Measurements from ENCODE around the gene PCBP3. TPM values are rescaled to one million over a fixed set of nuclear protein-coding genes. Genes with fewer than 3 reads are reported as not detected.

PCBP3 gene
- total RNA-seq (2021; fragmentation: NEBNext Ultra II Directional; extraction: Animal tissue kit (Norgen Biotek cat#: 25700)) (6.3 TPM in 2 replicates), polyA plus RNA-seq (2011; rRNA removed) (3.5 and 7.3 TPM in 2 replicates), polyA minus RNA-seq (2011; rRNA and poly(A)+ RNA removed) (10.6 and 11.2 TPM in 2 replicates)
- 3.1 TPM for polyA plus RNA-seq (2011; cell fraction: cytosol; rRNA removed)
- polyA plus RNA-seq (2011; cell fraction: nucleus; rRNA removed), result 12.8 TPM
- 7.9 to 9.2 TPM (median 8.4 TPM) in 4 replicates for polyA plus RNA-seq (2012, experiment 1 of 2)
- 6.9 TPM for polyA plus RNA-seq (2012, experiment 2 of 2)
- 4.4 TPM for polyA plus RNA-seq (2013, experiment 1 of 2)
- polyA plus RNA-seq (2013, experiment 2 of 2), result 5.4 TPM
- polyA minus RNA-seq (2011; cell fraction: cytosol; rRNA and poly(A)+ RNA removed), result 4.0 TPM
- 17.3 TPM for polyA minus RNA-seq (2011; cell fraction: nucleus; rRNA and poly(A)+ RNA removed)
- long read RNA-seq, experiment 1, partial matches to known transcripts, result 2 of 8 reads
- long read RNA-seq, experiment 1, other reads (novel, unspliced or antisense), result 6 of 8 reads
- long read RNA-seq, experiment 2, partial matches to known transcripts, result 0 of 1 reads
- long read RNA-seq, experiment 2, other reads (novel, unspliced or antisense), result 1 of 1 reads

- Histone ChIP-seq H2BK120ac (replicated peaks; ENCODE audit: low read depth, low read length) (no peak within 1 kb of the TSS), H2BK12ac (ENCODE audit: low read depth, low read length) (no peak within 1 kb of the TSS), H3K18ac (ENCODE audit: extremely low read depth, low read length) (no peak within 1 kb of the TSS), H2BK5ac (ENCODE audit: low read depth, low read length) (no peak within 1 kb of the TSS), H3K36me3 (ENCODE audit: control insufficient read depth in 2 of 4, insufficient read depth in 4 of 4, low read length in 3 of 4) (no peaks in the 10 kb centered on the region), H3K23ac (ENCODE audit: insufficient read length) (no peak within 1 kb of the TSS), H3K14ac (ENCODE audit: insufficient read length) (no peak within 1 kb of the TSS), H3K79me1 (ENCODE audit: low read depth, low read length) (no peaks in the 10 kb centered on the region), H3K27ac (ENCODE audit: low read depth, low read length) (no peak within 1 kb of the TSS), H3K27me3 (replicated peaks in 1 of 4; ENCODE audit: control insufficient read depth in 3 of 4, extremely low read depth in 1 of 4, insufficient read depth in 3 of 4, low read length in 3 of 4) (peaks cover 2 to 35% (median 24%) of the 10 kb centered on the region in 4 experiments), H3K23me2 (ENCODE audit: low read depth, low read length) (peaks cover 6% of the 10 kb centered on the region; the same call in 1 of the 2 replicates), H2AFZ (ENCODE audit: low read length) (no peak within 1 kb of the TSS), H4K20me1 (replicated peaks in 1 of 2; ENCODE audit: control insufficient read depth in 1 of 2, insufficient read depth in 2 of 2, low read length in 2 of 2) (peaks cover 3 to 9% of the 10 kb centered on the region in 2 experiments), H2AK5ac (ENCODE audit: low read depth, low read length) (no peak within 1 kb of the TSS), H4K8ac (ENCODE audit: extremely low read depth, insufficient read depth, low read length) (0 out of 2 replicates have a peak within 1 kb of the TSS, but pooled peaks have one; percentile 19), H3K9ac (replicated peaks in 1 of 4; ENCODE audit: extremely low read depth in 1 of 4, low read depth in 3 of 4, low read length in 3 of 4) (peak within 1 kb of the TSS in 2 of 4 experiments; percentile 40 to 52; a peak in 3 of 7 replicates), H3K9me3 (ENCODE audit: insufficient read depth in 2 of 2, low read depth in 1 of 2, low read length in 1 of 2) (no peaks in the 10 kb centered on the region), H4K91ac (replicated peaks; ENCODE audit: insufficient read length, low read length) (no peak within 1 kb of the TSS), H3K4ac (replicated peaks; ENCODE audit: insufficient read length, low read depth, low read length) (no peak within 1 kb of the TSS), H4K5ac (ENCODE audit: insufficient read length, low read depth, low read length) (no peak within 1 kb of the TSS), H3K4me1 (replicated peaks in 1 of 4; ENCODE audit: control insufficient read depth in 3 of 4, insufficient read depth in 4 of 4, low read length in 3 of 4) (peaks cover 2 to 8% (median 6%) of the 10 kb centered on the region in 4 experiments; a peak in 4 of 7 replicates), H3K4me3 (ENCODE audit: extremely low read depth in 1 of 4, insufficient read depth in 2 of 4, low read depth in 3 of 4, low read length in 4 of 4) (peak within 1 kb of the TSS; percentile 42 to 71 (median 52)), H3K4me2 (ENCODE audit: insufficient read depth in 1 of 2, low read depth in 2 of 2, low read length in 2 of 2) (peak within 1 kb of the TSS; percentile 65 to 71), H2BK15ac (ENCODE audit: low read length) (no peak within 1 kb of the TSS), H2BK20ac (ENCODE audit: low read length) (no peak within 1 kb of the TSS), H3K56ac (replicated peaks; ENCODE audit: insufficient read length, low read depth, low read length) (no peak within 1 kb of the TSS), H3K79me2 (ENCODE audit: control insufficient read depth in 1 of 2, insufficient read depth in 2 of 2, low read length in 2 of 2) (peaks cover 0 to 2% of the 10 kb centered on the region in 2 experiments; a peak in 1 of 4 replicates)
- DNase-seq (ENCODE audit: low read depth in 1 of 2, low spot score in 2 of 2), result peak; percentile 86 to 99
- CTCF ChIA-PET (ENCODE audit: partially characterized antibody), result no interaction called here
- 4% methylated on average over 11 of the region's 120 CpGs; no CpG with 5 or more reads in 1 of the 2 experiments for WGBS, 2 experiments (ENCODE audit: extremely low coverage in 1 of 2, insufficient coverage in 1 of 2, insufficient read length in 1 of 2, insufficient replicate concordance in 2 of 2, low coverage in 1 of 2, low lambda C conversion rate in 2 of 2, missing lambda C conversion rate in 1 of 2)
- POLR2A ChIA-PET (ENCODE audit: partially characterized antibody), result no interaction called here
- FAIRE-seq, result no peak
- TF ChIP-seq E2F6 (IDR thresholded peaks at IDR 0.05), result peak; percentile 41; the same call in 1 of the 2 replicates
- TF ChIP-seq SP1 (IDR thresholded peaks at IDR 0.05; ENCODE audit: low read depth, low read length), result 0 out of 2 replicates have a peak, but pooled peaks have one; percentile 22
- TF ChIP-seq TAF1 (IDR thresholded peaks at IDR 0.05; ENCODE audit: low read depth, low read length), result peak; percentile 75
- peak; percentile 38 for TF ChIP-seq CREB1 (IDR thresholded peaks at IDR 0.05)
- TF ChIP-seq KDM5A (IDR thresholded peaks at IDR 0.05; ENCODE audit: low read length), result no peak
- peak; percentile 6; the same call in 1 of the 2 replicates for TF ChIP-seq NRF1 (IDR thresholded peaks at IDR 0.05; ENCODE audit: low read depth, low read length)
- TF ChIP-seq YY1 (IDR thresholded peaks at IDR 0.05; ENCODE audit: low read depth, low read length), result no peak
- no peak for TF ChIP-seq MAFK (IDR thresholded peaks at IDR 0.05; ENCODE audit: low read depth, low read length)
Measured at GRCh38 chr21:45643021-45643980, at the start of gene PCBP3. Gene PCBP3 (plus strand): TSS chr21:45643725. CDS start chr21:45850086, 206,361 bp downstream.
